Measurements from ENCODE around the gene RBM45. TPM values are rescaled to one million over a fixed set of nuclear protein-coding genes. Genes with fewer than 3 reads are reported as not detected.

The RBM45 gene
- 9.1 TPM for total RNA-seq

GRCh38 chr2:178112202-178113152 is at the start of gene RBM45:
TSS of gene RBM45 (plus strand) at chr2:178112437. CDS start at chr2:178112547, 110 bp downstream.
- no peaks in the 10 kb centered on the region for H3K9me3 ChIP-seq

GRCh38 chr2:178066324-178066723 is 45.9 kb upstream of the RBM45 start:
- Histone ChIP-seq H3K4me3 (no peak overlapping the region), H3K27me3 (no peaks in the 10 kb centered on the region), H3K4me1 (no peaks in the 10 kb centered on the region), H3K36me3 (no peaks in the 10 kb centered on the region), H3K27ac (no peak overlapping the region), H3K9me3 (no peaks in the 10 kb centered on the region)
- TF ChIP-seq CTCF (IDR thresholded peaks at IDR 0.05) = no peak
- TF ChIP-seq POLR2AphosphoS5 (IDR thresholded peaks at IDR 0.05; ENCODE audit: insufficient read depth in 1 of 2, low read depth in 1 of 2) = no peak
- no peak for TF ChIP-seq POLR2A (IDR thresholded peaks at IDR 0.05)
- intact Hi-C loops (cut with DNase I) = no loop called here
- DNase-seq (ENCODE audit: extremely low spot score in 2 of 2) = no peak

More at GRCh38 chr2:178112202-178113152, at the start of gene RBM45:
- Histone ChIP-seq H3K27ac (peak within 1 kb of the TSS; percentile 42), H3K4me1 (peaks cover 27% of the 10 kb centered on the region), H3K36me3 (peaks cover 0 to under 1% of the 10 kb centered on the region in 2 donors), H3K4me3 (peak within 1 kb of the TSS; percentile 55 to 68), H3K27me3 (no peaks in the 10 kb centered on the region)
- peak in 1 of 2 donors; percentile 93 for DNase-seq (ENCODE audit: extremely low spot score in 2 of 2)
- TF ChIP-seq POLR2AphosphoS5 (IDR thresholded peaks at IDR 0.05; ENCODE audit: insufficient read depth in 1 of 2, low read depth in 1 of 2) = peak; percentile 76 to 84
- TF ChIP-seq POLR2A (IDR thresholded peaks at IDR 0.05) = no peak
- peak; percentile 91 to 96 (median 93) for TF ChIP-seq CTCF (IDR thresholded peaks at IDR 0.05)
- intact Hi-C loops (cut with DNase I) = no loop called here

GRCh38 chr2:178066890-178067669 is 45.2 kb upstream of the RBM45 start:
- intact Hi-C loops (cut with DNase I) = no loop called here
- no peak for DNase-seq (ENCODE audit: extremely low spot score in 2 of 2)
- H3K27me3 ChIP-seq = no peaks in the 10 kb centered on the region
- H3K27ac ChIP-seq = no peak overlapping the region
- no peaks in the 10 kb centered on the region for H3K36me3 ChIP-seq
- H3K4me3 ChIP-seq = no peak overlapping the region
- TF ChIP-seq CTCF (IDR thresholded peaks at IDR 0.05) (no peak), POLR2A (IDR thresholded peaks at IDR 0.05) (no peak), POLR2AphosphoS5 (IDR thresholded peaks at IDR 0.05; ENCODE audit: insufficient read depth in 1 of 2, low read depth in 1 of 2) (no peak)
- no peaks in the 10 kb centered on the region for H3K9me3 ChIP-seq
- H3K4me1 ChIP-seq = peaks cover under 1% of the 10 kb centered on the region

- intact Hi-C loops (cut with DNase I) = no loop called here
These were observed 43.3 kb upstream of the RBM45 start for GRCh38 chr2:178068823-178069454.

More at GRCh38 chr2:178068823-178069454, 43.3 kb upstream of the RBM45 start:
- Histone ChIP-seq H3K27me3 (no peaks in the 10 kb centered on the region), H3K36me3 (no peaks in the 10 kb centered on the region), H3K9me3 (no peaks in the 10 kb centered on the region), H3K27ac (no peak overlapping the region), H3K4me3 (no peak overlapping the region), H3K4me1 (peaks cover 13% of the 10 kb centered on the region)
- TF ChIP-seq POLR2A (IDR thresholded peaks at IDR 0.05) (no peak), CTCF (IDR thresholded peaks at IDR 0.05) (no peak), POLR2AphosphoS5 (IDR thresholded peaks at IDR 0.05; ENCODE audit: insufficient read depth in 1 of 2, low read depth in 1 of 2) (no peak)
- DNase-seq (ENCODE audit: extremely low spot score in 2 of 2) = no peak
